ENCODE measurements around the gene NEK7.

Gene NEK7

DNA sequence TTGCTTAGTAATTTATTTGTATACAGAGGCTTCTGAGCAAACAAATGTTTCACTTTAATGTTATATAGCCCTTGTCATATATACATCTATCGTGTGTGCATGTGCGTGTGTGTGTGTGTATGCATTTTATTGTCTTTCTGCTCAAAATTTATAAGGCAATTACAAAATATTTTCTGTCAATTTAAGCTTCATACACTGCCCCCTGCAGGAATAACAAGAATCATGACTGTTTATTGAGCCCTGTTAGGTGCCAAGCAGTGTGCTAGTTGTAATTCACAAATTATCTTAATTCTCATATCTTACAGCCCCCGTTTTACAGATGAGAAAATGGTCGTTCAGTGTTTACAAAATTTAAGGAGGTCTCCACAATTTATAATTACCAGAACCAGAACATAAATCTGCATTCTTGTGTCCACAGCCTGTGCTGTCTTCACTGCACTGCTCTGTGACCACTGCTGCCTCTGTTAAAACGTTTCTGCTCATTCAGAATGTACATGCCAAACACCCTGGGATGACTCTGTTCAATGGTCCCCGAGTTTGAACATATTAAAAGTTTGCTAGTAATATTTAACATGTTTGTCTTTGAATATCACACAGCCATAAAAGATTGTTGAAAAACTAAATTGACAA lies 202.3 kb downstream of the NEK7 start:
- Histone ChIP-seq H3K9me3 (no peaks in the 10 kb centered on the region), H3K36me3 (no peaks in the 10 kb centered on the region), H3K4me1 (no peaks in the 10 kb centered on the region), H3K27me3 (no peaks in the 10 kb centered on the region), H3K4me3 (ENCODE audit: low read depth, low read length) (no peak overlapping the region)
- TF ChIP-seq, protein P1, sequence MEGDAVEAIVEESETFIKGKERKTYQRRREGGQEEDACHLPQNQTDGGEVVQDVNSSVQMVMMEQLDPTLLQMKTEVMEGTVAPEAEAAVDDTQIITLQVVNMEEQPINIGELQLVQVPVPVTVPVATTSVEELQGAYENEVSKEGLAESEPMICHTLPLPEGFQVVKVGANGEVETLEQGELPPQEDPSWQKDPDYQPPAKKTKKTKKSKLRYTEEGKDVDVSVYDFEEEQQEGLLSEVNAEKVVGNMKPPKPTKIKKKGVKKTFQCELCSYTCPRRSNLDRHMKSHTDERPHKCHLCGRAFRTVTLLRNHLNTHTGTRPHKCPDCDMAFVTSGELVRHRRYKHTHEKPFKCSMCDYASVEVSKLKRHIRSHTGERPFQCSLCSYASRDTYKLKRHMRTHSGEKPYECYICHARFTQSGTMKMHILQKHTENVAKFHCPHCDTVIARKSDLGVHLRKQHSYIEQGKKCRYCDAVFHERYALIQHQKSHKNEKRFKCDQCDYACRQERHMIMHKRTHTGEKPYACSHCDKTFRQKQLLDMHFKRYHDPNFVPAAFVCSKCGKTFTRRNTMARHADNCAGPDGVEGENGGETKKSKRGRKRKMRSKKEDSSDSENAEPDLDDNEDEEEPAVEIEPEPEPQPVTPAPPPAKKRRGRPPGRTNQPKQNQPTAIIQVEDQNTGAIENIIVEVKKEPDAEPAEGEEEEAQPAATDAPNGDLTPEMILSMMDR (IDR thresholded peaks at IDR 0.05; ENCODE audit: low read depth, low read length): peak; percentile 51
- DNase-seq: no peak

- H3K4me3 ChIP-seq (ENCODE audit: low read depth, low read length): no peak overlapping the region
- DNase-seq: no peak
- TF ChIP-seq, protein P1 (IDR thresholded peaks at IDR 0.05; ENCODE audit: low read depth, low read length): no peak
- no peaks in the 10 kb centered on the region for H3K36me3 ChIP-seq
- H3K4me1 ChIP-seq: no peaks in the 10 kb centered on the region
- no peaks in the 10 kb centered on the region for H3K9me3 ChIP-seq
- no peaks in the 10 kb centered on the region for H3K27me3 ChIP-seq
Measured at GRCh38 chr1:198360208-198360729, 203.5 kb downstream of the NEK7 start.

DNA sequence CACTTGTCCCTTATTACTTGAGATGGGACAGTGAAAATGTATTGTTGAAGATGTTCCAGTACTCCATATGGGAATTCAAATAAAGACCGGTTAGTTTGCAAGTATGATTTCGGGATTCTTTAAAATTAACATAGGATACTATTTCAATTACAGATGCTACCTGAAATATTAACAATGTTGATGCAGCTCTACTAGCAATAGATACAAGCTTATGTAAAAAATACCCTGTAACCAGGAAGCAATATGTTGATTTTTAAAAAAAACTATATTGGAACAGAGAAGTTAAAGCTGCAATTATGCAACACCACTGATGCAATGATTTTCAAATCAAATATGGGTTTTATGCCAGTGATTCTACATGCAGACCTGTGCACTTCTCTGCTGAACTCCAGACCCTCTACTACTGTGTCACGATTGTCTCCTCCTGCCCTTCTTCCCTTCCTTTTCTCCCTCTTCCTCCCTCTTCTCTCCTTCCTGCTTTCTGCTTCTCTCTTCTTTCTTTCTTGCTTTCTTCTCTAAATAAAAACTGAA lies 204.5 kb downstream of the NEK7 start:
- DNase-seq: no peak

GRCh38 chr1:198363625-198364151 lies 206.9 kb downstream of the NEK7 start:
- no peak overlapping the region for H3K4me3 ChIP-seq (ENCODE audit: low read depth, low read length)
- no peaks in the 10 kb centered on the region for H3K36me3 ChIP-seq
- H3K27me3 ChIP-seq: no peaks in the 10 kb centered on the region
- no peaks in the 10 kb centered on the region for H3K9me3 ChIP-seq
- no peaks in the 10 kb centered on the region for H3K4me1 ChIP-seq
- TF ChIP-seq, protein P1 (IDR thresholded peaks at IDR 0.05; ENCODE audit: low read depth, low read length): no peak
- no peak for DNase-seq

More for the DNA sequence above, 204.5 kb downstream of the NEK7 start:
- H3K36me3 ChIP-seq: no peaks in the 10 kb centered on the region
- no peaks in the 10 kb centered on the region for H3K4me1 ChIP-seq
- no peaks in the 10 kb centered on the region for H3K9me3 ChIP-seq
- TF ChIP-seq, protein P1 (IDR thresholded peaks at IDR 0.05; ENCODE audit: low read depth, low read length): no peak
- H3K4me3 ChIP-seq (ENCODE audit: low read depth, low read length): no peak overlapping the region
- no peaks in the 10 kb centered on the region for H3K27me3 ChIP-seq

- Histone ChIP-seq H3K36me3 (no peaks in the 10 kb centered on the region), H3K4me3 (ENCODE audit: low read depth, low read length) (no peak overlapping the region), H3K4me1 (no peaks in the 10 kb centered on the region), H3K9me3 (no peaks in the 10 kb centered on the region), H3K27me3 (no peaks in the 10 kb centered on the region)
- no peak for DNase-seq
- TF ChIP-seq, protein P1 (IDR thresholded peaks at IDR 0.05; ENCODE audit: low read depth, low read length): no peak
Measured at GRCh38 chr1:198364471-198364870, 207.7 kb downstream of the NEK7 start.

DNA sequence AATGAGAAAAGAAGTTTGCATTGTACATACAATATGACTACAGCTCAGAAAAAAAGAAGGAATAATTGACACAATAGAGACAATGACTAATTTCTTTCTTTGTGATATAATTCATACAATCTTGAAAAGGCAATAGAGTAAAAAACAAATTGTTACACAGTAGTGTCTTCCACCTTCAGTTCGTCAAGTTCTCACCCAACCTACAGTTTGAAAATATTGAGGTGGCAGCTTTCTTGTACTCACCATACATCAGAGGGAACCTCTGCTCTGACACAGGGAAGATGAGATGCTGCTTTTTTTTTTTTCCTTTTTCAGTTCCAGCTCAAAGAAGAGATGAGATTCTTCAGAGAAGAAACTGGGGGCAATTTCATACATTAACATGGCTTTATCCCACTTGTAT lies 210.5 kb downstream of the NEK7 start:
- no peaks in the 10 kb centered on the region for H3K27me3 ChIP-seq
- no peaks in the 10 kb centered on the region for H3K9me3 ChIP-seq
- no peaks in the 10 kb centered on the region for H3K4me1 ChIP-seq
- H3K4me3 ChIP-seq (ENCODE audit: low read depth, low read length): no peak overlapping the region
- H3K36me3 ChIP-seq: no peaks in the 10 kb centered on the region
- TF ChIP-seq, protein P1 (IDR thresholded peaks at IDR 0.05; ENCODE audit: low read depth, low read length): no peak
- no peak for DNase-seq

All from BE2C (cell line).